HG02943 (cell line): ENCODE measurements around the gene CPS1.

Experiments used
- ATAC-seq: cut with Tn5 transposase; IDR thresholded peaks from one replicate; pipeline ENCODE4 v1.9.1; 2021; ENCODE audit warnings: mild to moderate bottlenecking, low read depth, moderate library complexity; ENCODE audit not compliant: unreplicated experiment

Gene CPS1

GRCh38 chr2:210599476-210599875 is 43.1 kb downstream of the CPS1 start:
- ATAC-seq = no peak

GRCh38 chr2:210604666-210605065 is 48.3 kb downstream of the CPS1 start:
- no peak for ATAC-seq

GRCh38 chr2:210606001-210606400 is 49.6 kb downstream of the CPS1 start:
- ATAC-seq = no peak

GRCh38 chr2:210611466-210611865 is 55.1 kb downstream of the CPS1 start:
- no peak for ATAC-seq

- ATAC-seq = no peak
Observed at GRCh38 chr2:210616074-210616473, 59.7 kb downstream of the CPS1 start.

- ATAC-seq = no peak
Observed at GRCh38 chr2:210617318-210617717, 60.9 kb downstream of the CPS1 start.

- ATAC-seq = peak; percentile 64
Observed at GRCh38 chr2:210617732-210618330, 61.4 kb downstream of the CPS1 start.

- ATAC-seq = no peak
Observed at GRCh38 chr2:210620456-210620855, 64.1 kb downstream of the CPS1 start.

GRCh38 chr2:210623506-210623905 is 67.1 kb downstream of the CPS1 start:
- ATAC-seq = no peak

GRCh38 chr2:210626849-210627248 is 70.5 kb downstream of the CPS1 start:
- no peak for ATAC-seq

- no peak for ATAC-seq
Observed at GRCh38 chr2:210630873-210631560, 74.6 kb downstream of the CPS1 start.

GRCh38 chr2:210633699-210634098 is 77.3 kb downstream of the CPS1 start:
- ATAC-seq = no peak

GRCh38 chr2:210635257-210635656 is 78.9 kb downstream of the CPS1 start:
- no peak for ATAC-seq

GRCh38 chr2:210642333-210642732 is 85.9 kb downstream of the CPS1 start:
- ATAC-seq = no peak

- no peak for ATAC-seq
Observed at GRCh38 chr2:210647151-210647550, 90.8 kb downstream of the CPS1 start.

GRCh38 chr2:210654091-210654490 is 97.7 kb downstream of the CPS1 start:
- ATAC-seq = no peak

- ATAC-seq = no peak
Observed at GRCh38 chr2:210655229-210655975, 99.0 kb downstream of the CPS1 start.

- ATAC-seq = no peak
Observed at GRCh38 chr2:210657874-210658273, 101.5 kb downstream of the CPS1 start.

GRCh38 chr2:210660751-210661150 is 104.4 kb downstream of the CPS1 start:
- ATAC-seq = no peak

GRCh38 chr2:210662560-210662959 is 106.2 kb downstream of the CPS1 start:
- no peak for ATAC-seq

GRCh38 chr2:210663631-210664089 is 107.3 kb downstream of the CPS1 start:
- ATAC-seq = no peak

GRCh38 chr2:210667711-210668110 is 111.3 kb downstream of the CPS1 start:
- no peak for ATAC-seq
